NB4 (cell line): Measurements from ENCODE around the gene CACNA1D.

Experiments
- MAX ChIP-seq: IDR thresholded peaks from 2 replicates; pipeline ENCODE4 v1.6.1; 2011; ENCODE audit warnings: low read depth, low read length
- MYC ChIP-seq: IDR thresholded peaks from 2 replicates; pipeline ENCODE4 v1.6.1; 2011; ENCODE audit warnings: low read depth, low read length
- POLR2A ChIP-seq: IDR thresholded peaks from 2 replicates; pipeline ENCODE4 v1.6.1; 2011; ENCODE audit warnings: mild to moderate bottlenecking; ENCODE audit not compliant: insufficient read length; ENCODE audit errors: extremely low read depth
- TF ChIP-seq, protein P1 (sequence below): IDR thresholded peaks from one replicate; pipeline ENCODE4 v1.5.1; 2012; ENCODE audit warnings: low read depth, low read length

DNA sequence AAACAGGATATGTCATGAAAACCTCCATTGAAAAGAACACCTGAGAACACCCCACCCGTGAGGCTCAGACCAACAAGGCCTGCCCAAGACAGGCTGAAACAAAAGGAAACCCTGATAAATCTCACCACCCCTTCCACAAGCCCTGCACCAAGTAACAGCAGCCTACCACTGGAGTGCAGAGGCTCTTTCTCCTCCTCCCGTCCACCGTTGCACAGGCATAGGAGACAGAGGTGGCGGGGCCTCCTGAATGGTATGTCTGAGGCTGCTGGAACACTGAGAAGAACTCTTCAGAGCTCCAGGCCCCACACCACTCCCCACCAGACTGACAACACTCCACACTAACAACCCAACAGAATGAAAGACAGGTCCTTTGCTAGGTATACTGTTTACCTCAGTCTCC, 330.4 kb downstream of the CACNA1D start:
- TF ChIP-seq, protein P1, sequence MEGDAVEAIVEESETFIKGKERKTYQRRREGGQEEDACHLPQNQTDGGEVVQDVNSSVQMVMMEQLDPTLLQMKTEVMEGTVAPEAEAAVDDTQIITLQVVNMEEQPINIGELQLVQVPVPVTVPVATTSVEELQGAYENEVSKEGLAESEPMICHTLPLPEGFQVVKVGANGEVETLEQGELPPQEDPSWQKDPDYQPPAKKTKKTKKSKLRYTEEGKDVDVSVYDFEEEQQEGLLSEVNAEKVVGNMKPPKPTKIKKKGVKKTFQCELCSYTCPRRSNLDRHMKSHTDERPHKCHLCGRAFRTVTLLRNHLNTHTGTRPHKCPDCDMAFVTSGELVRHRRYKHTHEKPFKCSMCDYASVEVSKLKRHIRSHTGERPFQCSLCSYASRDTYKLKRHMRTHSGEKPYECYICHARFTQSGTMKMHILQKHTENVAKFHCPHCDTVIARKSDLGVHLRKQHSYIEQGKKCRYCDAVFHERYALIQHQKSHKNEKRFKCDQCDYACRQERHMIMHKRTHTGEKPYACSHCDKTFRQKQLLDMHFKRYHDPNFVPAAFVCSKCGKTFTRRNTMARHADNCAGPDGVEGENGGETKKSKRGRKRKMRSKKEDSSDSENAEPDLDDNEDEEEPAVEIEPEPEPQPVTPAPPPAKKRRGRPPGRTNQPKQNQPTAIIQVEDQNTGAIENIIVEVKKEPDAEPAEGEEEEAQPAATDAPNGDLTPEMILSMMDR, result no peak
- TF ChIP-seq MYC (no peak), POLR2A (no peak), MAX (no peak)
